Measurements from ENCODE around the gene SMIM7. TPM values are rescaled to one million over a fixed set of nuclear protein-coding genes. Genes with fewer than 3 reads are reported as not detected.
A peak's percentile ranks its signal among the peaks of the same experiment; 100 is the strongest.

The SMIM7 gene
- 65.8 and 66.8 TPM in 2 replicates for polyA plus RNA-seq (2013)

DNA sequence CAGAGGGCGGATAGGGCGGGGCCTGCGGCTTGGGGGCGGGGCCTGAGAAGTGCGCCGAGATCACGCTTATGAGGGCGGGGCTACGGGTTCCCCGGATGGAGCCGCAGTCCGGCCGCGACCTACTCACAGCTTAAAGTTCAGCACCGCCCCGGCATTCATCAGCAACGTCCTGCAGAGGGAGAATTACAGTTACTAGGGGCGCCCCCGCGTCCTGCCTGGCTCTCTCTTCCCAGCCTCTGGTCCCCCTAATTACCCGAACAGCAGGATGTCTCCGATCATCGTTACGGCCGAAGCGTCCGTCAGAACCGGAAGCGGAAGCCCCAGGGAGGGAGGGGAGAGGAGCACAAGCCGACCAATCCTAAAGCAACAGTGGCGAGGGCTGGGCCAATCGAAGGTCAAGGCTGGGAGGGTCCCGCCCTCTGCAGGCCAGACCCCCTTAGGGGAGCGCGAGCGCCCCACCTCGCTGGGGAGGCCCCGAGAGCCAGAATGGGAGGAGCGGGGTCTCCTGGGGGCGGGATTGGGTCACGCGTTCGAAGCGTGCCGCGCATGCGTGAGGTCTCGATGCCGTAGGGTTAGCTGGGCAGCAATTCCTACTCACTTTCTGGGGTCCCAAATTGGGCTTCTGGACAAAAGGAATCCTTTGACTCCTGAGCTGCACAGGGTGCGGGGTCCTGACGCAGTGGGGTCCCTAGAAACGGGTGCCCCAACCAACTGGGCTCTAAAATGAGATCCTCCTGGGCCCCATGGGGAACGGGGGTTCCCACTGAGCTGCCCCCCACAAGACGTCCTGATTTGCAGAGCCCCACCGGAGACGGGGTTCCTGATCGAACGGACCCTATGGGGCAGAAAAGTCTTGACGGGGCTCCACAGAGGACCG lies at the start of gene SMIM7:
SMIM7 (minus strand) TSS at position 313 of the 877 bp plus-strand sequence; CDS start at position 279, 34 bp downstream.
- H3K4ac ChIP-seq (ENCODE audit: low read depth, low read length), result peak within 1 kb of the TSS; percentile 99
- peak within 1 kb of the TSS; percentile 62 for H2BK12ac ChIP-seq (ENCODE audit: low read length)
- H4K91ac ChIP-seq (ENCODE audit: low read depth, low read length), result peak within 1 kb of the TSS; percentile 94
- no CpG with 5 or more reads among the region's 60 CpGs for WGBS (ENCODE audit: extremely low coverage, insufficient coverage, insufficient read length)
- peak within 1 kb of the TSS; percentile 99 for H4K8ac ChIP-seq (ENCODE audit: low read depth, low read length)
- H3K9me3 ChIP-seq (ENCODE audit: insufficient read depth, low read depth, low read length), result peaks cover 3% of the 10 kb centered on the region
- peak; percentile 95 for DNase-seq
- peak within 1 kb of the TSS; percentile 97 for H4K12ac ChIP-seq (ENCODE audit: low read depth, low read length)
- peaks cover 25 to 26% of the 10 kb centered on the region in 2 experiments for H3K36me3 ChIP-seq (ENCODE audit: control insufficient read depth in 1 of 2, insufficient read depth in 2 of 2, low read length in 2 of 2)
- peak within 1 kb of the TSS; percentile 95 for H3K14ac ChIP-seq (ENCODE audit: low read length)
- peaks cover 12% of the 10 kb centered on the region for H3K79me2 ChIP-seq (ENCODE audit: control insufficient read depth, insufficient read depth, low read length, poor library complexity)
- peak within 1 kb of the TSS; percentile 94 for H3K9ac ChIP-seq (ENCODE audit: low read length)
- H3K4me1 ChIP-seq (ENCODE audit: control insufficient read depth in 1 of 2, insufficient read depth in 2 of 2, low read length in 2 of 2), result peaks cover 15 to 19% of the 10 kb centered on the region in 2 experiments
- peaks cover 5% of the 10 kb centered on the region for H3K27me3 ChIP-seq (ENCODE audit: insufficient read depth, low read length)
- H3K4me3 ChIP-seq (ENCODE audit: low read depth, low read length), result peak within 1 kb of the TSS; percentile 89
- peak within 1 kb of the TSS; percentile 81 for H2AK5ac ChIP-seq (ENCODE audit: low read length)
- H3K27ac ChIP-seq (ENCODE audit: low read depth, low read length), result peak within 1 kb of the TSS; percentile 84
- peaks cover 13% of the 10 kb centered on the region for H3K79me1 ChIP-seq (ENCODE audit: low read length)
- H3K4me2 ChIP-seq (ENCODE audit: low read length), result peak within 1 kb of the TSS; percentile 98
- peak within 1 kb of the TSS; percentile 90 for H2BK5ac ChIP-seq (ENCODE audit: low read depth, low read length, poor library complexity)
- no peak within 1 kb of the TSS for H3K23ac ChIP-seq (ENCODE audit: low read length)
- H3K18ac ChIP-seq (ENCODE audit: low read length), result peak within 1 kb of the TSS; percentile 95
- peak within 1 kb of the TSS; percentile 96 for H2AFZ ChIP-seq (ENCODE audit: insufficient read depth, low read length, poor library complexity)
- H2BK120ac ChIP-seq (ENCODE audit: insufficient read depth, low read length, poor library complexity), result peak within 1 kb of the TSS; percentile 85

DNA sequence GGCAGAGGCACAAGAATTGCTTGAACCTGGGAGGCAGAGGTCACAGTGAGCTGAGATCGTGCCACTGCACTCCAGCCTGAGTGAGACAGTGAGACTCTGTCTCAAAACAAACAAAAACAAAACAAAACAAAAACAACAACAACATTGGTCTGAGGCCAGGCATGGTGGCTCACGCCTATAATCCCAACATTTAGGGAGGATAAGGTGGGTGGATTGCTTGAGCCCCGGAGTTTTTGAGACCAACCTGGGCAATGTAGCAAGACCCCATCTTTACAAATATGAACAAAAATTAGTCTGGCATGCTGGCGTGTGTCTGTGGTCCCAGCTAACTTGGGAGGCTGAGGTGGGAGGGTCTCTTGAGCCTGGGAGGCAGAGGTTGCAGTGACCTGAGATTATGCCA lies 43.7 kb upstream of the SMIM7 start:
- WGBS (ENCODE audit: extremely low coverage, insufficient coverage, insufficient read length), result no CpG with 5 or more reads among the region's 4 CpGs
- H3K27ac ChIP-seq (ENCODE audit: low read depth, low read length), result no peak overlapping the region
- no peaks in the 10 kb centered on the region for H3K79me1 ChIP-seq (ENCODE audit: low read length)

DNA sequence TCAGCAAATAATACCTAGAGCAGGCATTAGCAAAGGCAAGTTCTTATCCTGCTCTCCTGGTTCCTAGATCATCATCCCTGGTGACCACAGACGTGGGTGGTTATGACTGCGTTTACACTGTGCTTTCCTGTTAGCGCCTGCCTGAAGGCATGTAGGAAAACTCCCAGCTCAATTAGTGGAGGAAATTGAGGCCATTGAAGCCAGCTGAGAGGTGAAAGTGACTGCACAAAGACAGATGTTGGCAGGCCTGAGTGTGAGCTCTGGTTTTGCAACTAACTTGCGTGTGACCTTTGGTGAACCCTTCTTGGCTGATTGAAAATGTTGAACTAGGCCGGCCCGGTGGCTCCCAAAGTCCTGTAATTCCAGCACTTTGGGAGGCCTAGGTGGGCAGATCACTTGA lies 42.2 kb upstream of the SMIM7 start:
- Histone ChIP-seq H3K9me3 (ENCODE audit: insufficient read depth, low read depth, low read length) (peaks cover 2% of the 10 kb centered on the region), H3K9ac (ENCODE audit: low read length) (no peak overlapping the region), H2AK5ac (ENCODE audit: low read length) (no peak overlapping the region), H3K4me2 (ENCODE audit: low read length) (no peak overlapping the region), H3K27ac (ENCODE audit: low read depth, low read length) (no peak overlapping the region), H3K14ac (ENCODE audit: low read length) (no peak overlapping the region), H2BK120ac (ENCODE audit: insufficient read depth, low read length, poor library complexity) (no peak overlapping the region), H3K79me1 (ENCODE audit: low read length) (no peaks in the 10 kb centered on the region), H2AFZ (ENCODE audit: insufficient read depth, low read length, poor library complexity) (no peak overlapping the region), H4K91ac (ENCODE audit: low read depth, low read length) (no peak overlapping the region), H3K79me2 (ENCODE audit: control insufficient read depth, insufficient read depth, low read length, poor library complexity) (no peaks in the 10 kb centered on the region), H2BK5ac (ENCODE audit: low read depth, low read length, poor library complexity) (no peak overlapping the region), H4K12ac (ENCODE audit: low read depth, low read length) (no peak overlapping the region), H3K23ac (ENCODE audit: low read length) (no peak overlapping the region), H3K18ac (ENCODE audit: low read length) (no peak overlapping the region), H2BK12ac (ENCODE audit: low read length) (no peak overlapping the region), H3K36me3 (ENCODE audit: control insufficient read depth in 1 of 2, insufficient read depth in 2 of 2, low read length in 2 of 2) (no peaks in the 10 kb centered on the region), H4K8ac (ENCODE audit: low read depth, low read length) (no peak overlapping the region), H3K4ac (ENCODE audit: low read depth, low read length) (no peak overlapping the region), H3K4me1 (ENCODE audit: control insufficient read depth in 1 of 2, insufficient read depth in 2 of 2, low read length in 2 of 2) (no peaks in the 10 kb centered on the region), H3K27me3 (ENCODE audit: insufficient read depth, low read length) (no peaks in the 10 kb centered on the region), H3K4me3 (ENCODE audit: low read depth, low read length) (no peak overlapping the region)
- no peak for DNase-seq
- no CpG with 5 or more reads among the region's 6 CpGs for WGBS (ENCODE audit: extremely low coverage, insufficient coverage, insufficient read length)

More for the DNA sequence above, 43.7 kb upstream of the SMIM7 start:
- no peak overlapping the region for H3K9ac ChIP-seq (ENCODE audit: low read length)
- H3K18ac ChIP-seq (ENCODE audit: low read length), result no peak overlapping the region
- no peak overlapping the region for H3K23ac ChIP-seq (ENCODE audit: low read length)
- no peak overlapping the region for H2BK120ac ChIP-seq (ENCODE audit: insufficient read depth, low read length, poor library complexity)
- no peak overlapping the region for H2AFZ ChIP-seq (ENCODE audit: insufficient read depth, low read length, poor library complexity)
- no peak overlapping the region for H2AK5ac ChIP-seq (ENCODE audit: low read length)
- no peak overlapping the region for H3K4ac ChIP-seq (ENCODE audit: low read depth, low read length)
- no peak for DNase-seq
- H3K27me3 ChIP-seq (ENCODE audit: insufficient read depth, low read length), result no peaks in the 10 kb centered on the region
- H4K91ac ChIP-seq (ENCODE audit: low read depth, low read length), result no peak overlapping the region
- H3K14ac ChIP-seq (ENCODE audit: low read length), result no peak overlapping the region
- peaks cover 2% of the 10 kb centered on the region for H3K9me3 ChIP-seq (ENCODE audit: insufficient read depth, low read depth, low read length)
- H4K8ac ChIP-seq (ENCODE audit: low read depth, low read length), result no peak overlapping the region
- H2BK5ac ChIP-seq (ENCODE audit: low read depth, low read length, poor library complexity), result no peak overlapping the region
- no peak overlapping the region for H4K12ac ChIP-seq (ENCODE audit: low read depth, low read length)
- H3K36me3 ChIP-seq (ENCODE audit: control insufficient read depth in 1 of 2, insufficient read depth in 2 of 2, low read length in 2 of 2), result no peaks in the 10 kb centered on the region
- H3K4me3 ChIP-seq (ENCODE audit: low read depth, low read length), result no peak overlapping the region
- no peak overlapping the region for H3K4me2 ChIP-seq (ENCODE audit: low read length)
- H3K4me1 ChIP-seq (ENCODE audit: control insufficient read depth in 1 of 2, insufficient read depth in 2 of 2, low read length in 2 of 2), result no peaks in the 10 kb centered on the region
- H2BK12ac ChIP-seq (ENCODE audit: low read length), result no peak overlapping the region
- no peaks in the 10 kb centered on the region for H3K79me2 ChIP-seq (ENCODE audit: control insufficient read depth, insufficient read depth, low read length, poor library complexity)

DNA sequence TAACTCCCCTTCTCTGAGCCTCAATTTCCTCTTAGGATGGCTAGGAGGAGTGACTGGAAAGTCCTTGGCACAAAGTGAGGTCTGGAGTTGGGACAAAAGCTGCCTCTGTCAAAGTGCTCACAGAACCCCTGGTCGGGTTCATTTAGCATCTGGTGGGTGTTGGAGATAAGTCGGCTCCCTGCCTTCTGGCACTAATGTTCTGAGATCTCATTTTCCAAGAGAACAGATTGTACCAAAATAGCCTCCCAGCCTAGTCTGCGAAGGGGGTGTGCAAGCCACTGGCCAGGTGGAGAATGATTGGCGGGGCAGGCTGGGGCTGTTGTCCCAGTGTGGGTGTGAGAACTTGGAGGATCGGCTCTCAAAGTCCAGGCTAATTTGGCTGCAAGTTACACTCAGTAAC lies 39.0 kb upstream of the SMIM7 start:
- H2AFZ ChIP-seq (ENCODE audit: insufficient read depth, low read length, poor library complexity), result no peak overlapping the region
- no CpG with 5 or more reads among the region's 5 CpGs for WGBS (ENCODE audit: extremely low coverage, insufficient coverage, insufficient read length)
- no peak for DNase-seq
- H3K18ac ChIP-seq (ENCODE audit: low read length), result no peak overlapping the region
- H3K4ac ChIP-seq (ENCODE audit: low read depth, low read length), result no peak overlapping the region
- no peaks in the 10 kb centered on the region for H3K79me1 ChIP-seq (ENCODE audit: low read length)
- H3K4me1 ChIP-seq (ENCODE audit: control insufficient read depth in 1 of 2, insufficient read depth in 2 of 2, low read length in 2 of 2), result no peaks in the 10 kb centered on the region
- H4K91ac ChIP-seq (ENCODE audit: low read depth, low read length), result no peak overlapping the region
- H3K4me3 ChIP-seq (ENCODE audit: low read depth, low read length), result no peak overlapping the region
- no peak overlapping the region for H4K12ac ChIP-seq (ENCODE audit: low read depth, low read length)
- no peak overlapping the region for H3K4me2 ChIP-seq (ENCODE audit: low read length)
- H3K36me3 ChIP-seq (ENCODE audit: control insufficient read depth in 1 of 2, insufficient read depth in 2 of 2, low read length in 2 of 2), result no peaks in the 10 kb centered on the region
- no peak overlapping the region for H3K27ac ChIP-seq (ENCODE audit: low read depth, low read length)
- H3K9me3 ChIP-seq (ENCODE audit: insufficient read depth, low read depth, low read length), result no peaks in the 10 kb centered on the region
- H3K9ac ChIP-seq (ENCODE audit: low read length), result no peak overlapping the region
- H2AK5ac ChIP-seq (ENCODE audit: low read length), result no peak overlapping the region
- no peak overlapping the region for H2BK120ac ChIP-seq (ENCODE audit: insufficient read depth, low read length, poor library complexity)
- no peak overlapping the region for H2BK12ac ChIP-seq (ENCODE audit: low read length)
- H3K14ac ChIP-seq (ENCODE audit: low read length), result no peak overlapping the region
- no peak overlapping the region for H3K23ac ChIP-seq (ENCODE audit: low read length)
- no peaks in the 10 kb centered on the region for H3K27me3 ChIP-seq (ENCODE audit: insufficient read depth, low read length)
- H4K8ac ChIP-seq (ENCODE audit: low read depth, low read length), result no peak overlapping the region
- no peak overlapping the region for H2BK5ac ChIP-seq (ENCODE audit: low read depth, low read length, poor library complexity)
- H3K79me2 ChIP-seq (ENCODE audit: control insufficient read depth, insufficient read depth, low read length, poor library complexity), result no peaks in the 10 kb centered on the region

Data from trophoblast cell (in vitro differentiated cells and primary cell).